ENCODE measurements around the gene SLC25A21.

The SLC25A21 gene

GRCh38 chr14:36823651-36824050 is 348.8 kb downstream of the SLC25A21 start:
- DNase-seq (ENCODE audit: low read depth) = no peak
- no peak for TF ChIP-seq CTCF (IDR thresholded peaks at IDR 0.05; ENCODE audit: insufficient read depth, low read depth, low read length, missing control alignments)
- H3K4me3 ChIP-seq (ENCODE audit: low read length) = no peak overlapping the region

GRCh38 chr14:36822685-36823084 is 349.7 kb downstream of the SLC25A21 start:
- DNase-seq (ENCODE audit: low read depth) = no peak
- no peak overlapping the region for H3K4me3 ChIP-seq (ENCODE audit: low read length)
- no peak for TF ChIP-seq CTCF (IDR thresholded peaks at IDR 0.05; ENCODE audit: insufficient read depth, low read depth, low read length, missing control alignments)

- TF ChIP-seq CTCF (IDR thresholded peaks at IDR 0.05; ENCODE audit: insufficient read depth, low read depth, low read length, missing control alignments) = no peak
- DNase-seq (ENCODE audit: low read depth) = peak; percentile 72
- no peak overlapping the region for H3K4me3 ChIP-seq (ENCODE audit: low read length)
These were observed 351.5 kb downstream of the SLC25A21 start for GRCh38 chr14:36820901-36821300.

- H3K4me3 ChIP-seq (ENCODE audit: low read length) = no peak overlapping the region
- no peak for TF ChIP-seq CTCF (IDR thresholded peaks at IDR 0.05; ENCODE audit: insufficient read depth, low read depth, low read length, missing control alignments)
- DNase-seq (ENCODE audit: low read depth) = peak; percentile 70
These were observed 352.2 kb downstream of the SLC25A21 start for GRCh38 chr14:36820111-36820709.

- peak; percentile 77 for DNase-seq (ENCODE audit: low read depth)
- H3K4me3 ChIP-seq (ENCODE audit: low read length) = no peak overlapping the region
- no peak for TF ChIP-seq CTCF (IDR thresholded peaks at IDR 0.05; ENCODE audit: insufficient read depth, low read depth, low read length, missing control alignments)
These were observed 353.5 kb downstream of the SLC25A21 start for GRCh38 chr14:36818794-36819384.

GRCh38 chr14:36818246-36818645 is 354.2 kb downstream of the SLC25A21 start:
- H3K4me3 ChIP-seq (ENCODE audit: low read length) = no peak overlapping the region
- no peak for TF ChIP-seq CTCF (IDR thresholded peaks at IDR 0.05; ENCODE audit: insufficient read depth, low read depth, low read length, missing control alignments)
- DNase-seq (ENCODE audit: low read depth) = peak; percentile 15

All from epithelial cell of esophagus (primary cell).